Fibroblast of lung (primary cell): Measurements from ENCODE around the gene VPS35L. TPM values are rescaled to one million over a fixed set of nuclear protein-coding genes. Genes with fewer than 3 reads are reported as not detected.
"Not testable (repeated sequence)": the region's sequence is repeated elsewhere in the genome, so short reads cannot be mapped to it uniquely, and the experiment has no call there.

Experiments used
- DNase-seq, 2 donors: peaks; one replicate each; pipeline versions ENCODE4 v3.0.0 to v3.0.0-alpha.2; 2010; ENCODE audit warnings: low read depth in 2 of 2
- H2AFZ ChIP-seq: 2 replicates; pipeline ENCODE4 v1.5.1; 2012; ENCODE audit warnings: low read length, control low read depth, inconsistent platforms
- H3K27ac ChIP-seq: 2 replicates; pipeline ENCODE4 v1.5.1; 2011; ENCODE audit warnings: low read length, control low read depth; ENCODE audit not compliant: insufficient read depth
- H3K27me3 ChIP-seq: 2 replicates; pipeline ENCODE4 v1.5.1; 2011; ENCODE audit warnings: mild to moderate bottlenecking, low read length; ENCODE audit not compliant: control insufficient read depth, insufficient read depth
- H3K36me3 ChIP-seq: 2 replicates; pipeline ENCODE4 v1.5.1; 2011; ENCODE audit warnings: low read length; ENCODE audit not compliant: control insufficient read depth, insufficient read depth
- H3K4me1 ChIP-seq: 2 replicates; pipeline ENCODE4 v1.5.1; 2011; ENCODE audit warnings: low read length; ENCODE audit not compliant: control insufficient read depth, insufficient read depth; ENCODE audit errors: extremely low read depth
- H3K4me2 ChIP-seq: 2 replicates; pipeline ENCODE4 v1.5.1; 2011; ENCODE audit warnings: low read length, control low read depth; ENCODE audit not compliant: insufficient read depth; ENCODE audit errors: extremely low read depth
- H3K4me3 ChIP-seq, 4 experiments: fragments of 200-600 bp in 1 of 4; sonication (generic) in 1 of 4; replicated peaks in 1 of 4; 2 replicates each; pipeline ENCODE4 v1.5.1; 2011 to 2016; ENCODE audit warnings: low read length in 4 of 4, low read depth in 3 of 4, mild to moderate bottlenecking in 3 of 4, control low read depth in 2 of 4, inconsistent platforms in 1 of 4, mixed read lengths in 1 of 4; ENCODE audit not compliant: insufficient read depth in 1 of 4; ENCODE audit errors: control extremely low read depth in 1 of 4
- H3K79me2 ChIP-seq: 2 replicates; pipeline ENCODE4 v1.5.1; 2012; ENCODE audit warnings: mild to moderate bottlenecking, low read length, inconsistent platforms; ENCODE audit not compliant: control insufficient read depth, insufficient read depth
- H3K9ac ChIP-seq: 2 replicates; pipeline ENCODE4 v1.5.1; 2011; ENCODE audit warnings: mild to moderate bottlenecking, low read length, control low read depth; ENCODE audit not compliant: insufficient read depth
- H3K9me3 ChIP-seq: 2 replicates; pipeline ENCODE4 v1.5.1; 2012; ENCODE audit warnings: low read depth, low read length; ENCODE audit not compliant: control insufficient read depth, insufficient read depth
- H4K20me1 ChIP-seq: 2 replicates; pipeline ENCODE4 v1.5.1; 2011; ENCODE audit warnings: low read length; ENCODE audit not compliant: control insufficient read depth, insufficient read depth; ENCODE audit errors: extremely low read depth
- EZH2 ChIP-seq: IDR thresholded peaks from 2 replicates; pipeline ENCODE4 v1.5.1; 2012; ENCODE audit warnings: low read length, control low read depth, mild to moderate bottlenecking; ENCODE audit errors: missing control alignments
- polyA plus RNA-seq, 2 donors: library from polyadenylated mRNA; depleted of rRNA in 1 of 2; stranded (reverse) in 1 of 2; unstranded in 1 of 2; fragments of >200 nt; gene quantifications; 2 replicates each; pipeline ENCODE4 v1.2.1, GENCODE V29; 2011 to 2012; ENCODE audit warnings: missing spikeins in 1 of 2
- total RNA-seq: library from RNA; depleted of rRNA; stranded (reverse); fragments of >200 nt; gene quantifications from 2 replicates; pipeline ENCODE4 v1.2.1, GENCODE V29; 2014
- TF ChIP-seq, protein P1 (sequence below), 2 donors: IDR thresholded peaks in 1 of 2; conservative IDR thresholded peaks in 1 of 2; 1 replicate in 1 of 2; 2 replicates in 1 of 2; pipeline ENCODE4 v1.5.1; 2011 to 2012; ENCODE audit warnings: low read length in 2 of 2, control low read depth in 1 of 2, inconsistent platforms in 1 of 2, low read depth in 1 of 2, mild to moderate bottlenecking in 1 of 2

Gene VPS35L
- total and polyA plus RNA-seq, 2 donors (not counting 1 experiment from before 2014, with no cell fraction given) = 46.7 to 54.7 TPM

DNA sequence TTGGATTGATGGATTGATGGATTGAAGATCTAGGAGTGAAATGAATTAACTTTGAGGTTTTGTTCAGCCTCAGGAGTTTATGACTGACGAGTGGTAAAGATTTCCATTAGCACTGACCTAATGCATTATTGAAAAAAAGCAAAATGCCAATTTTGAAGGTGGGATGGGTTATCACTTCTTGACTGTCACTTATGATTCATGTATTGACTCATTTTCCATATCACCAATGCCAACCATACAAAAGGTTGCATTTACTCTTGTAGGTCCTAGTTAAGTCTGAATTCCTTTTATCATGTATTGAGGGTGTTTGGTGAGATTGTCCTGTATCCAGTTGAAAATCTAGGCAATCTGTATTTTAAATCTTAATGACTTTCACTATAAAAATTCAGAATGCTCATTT is 104.9 kb downstream of the VPS35L start:
- Histone ChIP-seq H3K9ac (no peak overlapping the region), H3K27ac (no peak overlapping the region), H3K27me3 (no peaks in the 10 kb centered on the region), H3K4me1 (no peaks in the 10 kb centered on the region), H3K79me2 (no peaks in the 10 kb centered on the region), H3K9me3 (no peaks in the 10 kb centered on the region), H3K4me2 (no peak overlapping the region), H3K4me3 (no peak overlapping the region), H2AFZ (no peak overlapping the region), H3K36me3 (peaks cover 1% of the 10 kb centered on the region), H4K20me1 (no peaks in the 10 kb centered on the region)
- DNase-seq = no peak
- TF ChIP-seq, protein P1, sequence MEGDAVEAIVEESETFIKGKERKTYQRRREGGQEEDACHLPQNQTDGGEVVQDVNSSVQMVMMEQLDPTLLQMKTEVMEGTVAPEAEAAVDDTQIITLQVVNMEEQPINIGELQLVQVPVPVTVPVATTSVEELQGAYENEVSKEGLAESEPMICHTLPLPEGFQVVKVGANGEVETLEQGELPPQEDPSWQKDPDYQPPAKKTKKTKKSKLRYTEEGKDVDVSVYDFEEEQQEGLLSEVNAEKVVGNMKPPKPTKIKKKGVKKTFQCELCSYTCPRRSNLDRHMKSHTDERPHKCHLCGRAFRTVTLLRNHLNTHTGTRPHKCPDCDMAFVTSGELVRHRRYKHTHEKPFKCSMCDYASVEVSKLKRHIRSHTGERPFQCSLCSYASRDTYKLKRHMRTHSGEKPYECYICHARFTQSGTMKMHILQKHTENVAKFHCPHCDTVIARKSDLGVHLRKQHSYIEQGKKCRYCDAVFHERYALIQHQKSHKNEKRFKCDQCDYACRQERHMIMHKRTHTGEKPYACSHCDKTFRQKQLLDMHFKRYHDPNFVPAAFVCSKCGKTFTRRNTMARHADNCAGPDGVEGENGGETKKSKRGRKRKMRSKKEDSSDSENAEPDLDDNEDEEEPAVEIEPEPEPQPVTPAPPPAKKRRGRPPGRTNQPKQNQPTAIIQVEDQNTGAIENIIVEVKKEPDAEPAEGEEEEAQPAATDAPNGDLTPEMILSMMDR (conservative IDR thresholded peaks at IDR 0.05 in 1 of 2, IDR thresholded peaks at IDR 0.05 in 1 of 2; ENCODE audit: low read depth in 1 of 2, low read length in 2 of 2) = no peak
- no peak for TF ChIP-seq EZH2

DNA sequence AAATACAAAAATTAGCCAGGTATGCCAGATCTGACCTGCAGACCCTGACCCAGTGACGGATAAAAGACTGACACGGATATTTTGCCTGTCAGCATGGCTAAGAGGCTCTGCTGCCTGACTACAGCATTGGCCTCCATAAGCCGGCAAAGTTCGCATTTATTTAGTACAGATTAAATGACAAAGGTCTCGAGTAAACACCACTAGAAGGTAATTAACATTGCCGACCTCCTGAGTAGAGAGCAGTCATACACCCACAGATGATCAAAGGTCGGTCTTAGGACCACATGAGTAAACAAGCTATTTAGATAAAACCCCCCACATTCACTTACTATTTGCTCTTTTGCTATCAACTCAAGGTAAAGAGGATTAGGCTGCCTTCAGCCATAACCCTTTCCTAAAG is 106.8 kb downstream of the VPS35L start:
- no peaks in the 10 kb centered on the region for H3K9me3 ChIP-seq
- no peaks in the 10 kb centered on the region for H3K79me2 ChIP-seq
- no peak overlapping the region for H3K27ac ChIP-seq
- DNase-seq = no peak
- no peak overlapping the region for H3K9ac ChIP-seq
- peaks cover 1% of the 10 kb centered on the region for H3K36me3 ChIP-seq
- no peaks in the 10 kb centered on the region for H3K4me1 ChIP-seq
- no peak overlapping the region for H2AFZ ChIP-seq
- no peaks in the 10 kb centered on the region for H3K27me3 ChIP-seq
- H4K20me1 ChIP-seq = no peaks in the 10 kb centered on the region
- no peak for TF ChIP-seq EZH2
- TF ChIP-seq, protein P1 (conservative IDR thresholded peaks at IDR 0.05 in 1 of 2, IDR thresholded peaks at IDR 0.05 in 1 of 2; ENCODE audit: low read depth in 1 of 2, low read length in 2 of 2) = no peak
- no peak overlapping the region for H3K4me2 ChIP-seq
- H3K4me3 ChIP-seq = no peak overlapping the region

DNA sequence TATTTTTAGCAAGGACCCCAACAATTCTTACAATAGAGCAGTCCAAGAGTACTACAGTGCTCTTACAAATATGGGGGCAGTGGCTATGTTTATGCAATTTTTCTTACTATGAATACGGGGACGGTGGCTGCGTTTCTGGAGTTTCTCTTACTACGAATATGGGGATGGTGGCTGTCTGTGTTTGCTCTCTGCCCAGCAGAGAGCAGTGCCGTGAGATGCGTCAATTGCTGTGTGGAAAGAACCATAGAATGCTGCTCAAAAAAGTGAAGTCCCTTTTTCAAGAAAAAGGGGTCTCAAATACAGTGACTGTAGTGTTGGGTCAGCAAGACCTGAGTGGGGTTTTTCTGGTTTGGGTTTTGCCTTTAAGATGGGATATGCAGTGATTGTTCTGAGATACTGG is 108.7 kb downstream of the VPS35L start:
- H3K9ac ChIP-seq = no peak overlapping the region
- DNase-seq = no peak
- H3K4me3 ChIP-seq = no peak overlapping the region
- no peak overlapping the region for H3K27ac ChIP-seq
- no peaks in the 10 kb centered on the region for H3K4me1 ChIP-seq
- no peaks in the 10 kb centered on the region for H3K36me3 ChIP-seq
- TF ChIP-seq EZH2 = no peak
- TF ChIP-seq, protein P1 (conservative IDR thresholded peaks at IDR 0.05 in 1 of 2, IDR thresholded peaks at IDR 0.05 in 1 of 2; ENCODE audit: low read depth in 1 of 2, low read length in 2 of 2) = no peak
- no peaks in the 10 kb centered on the region for H3K9me3 ChIP-seq
- no peaks in the 10 kb centered on the region for H3K79me2 ChIP-seq
- H3K27me3 ChIP-seq = no peaks in the 10 kb centered on the region
- no peak overlapping the region for H3K4me2 ChIP-seq
- no peak overlapping the region for H2AFZ ChIP-seq
- H4K20me1 ChIP-seq = no peaks in the 10 kb centered on the region

DNA sequence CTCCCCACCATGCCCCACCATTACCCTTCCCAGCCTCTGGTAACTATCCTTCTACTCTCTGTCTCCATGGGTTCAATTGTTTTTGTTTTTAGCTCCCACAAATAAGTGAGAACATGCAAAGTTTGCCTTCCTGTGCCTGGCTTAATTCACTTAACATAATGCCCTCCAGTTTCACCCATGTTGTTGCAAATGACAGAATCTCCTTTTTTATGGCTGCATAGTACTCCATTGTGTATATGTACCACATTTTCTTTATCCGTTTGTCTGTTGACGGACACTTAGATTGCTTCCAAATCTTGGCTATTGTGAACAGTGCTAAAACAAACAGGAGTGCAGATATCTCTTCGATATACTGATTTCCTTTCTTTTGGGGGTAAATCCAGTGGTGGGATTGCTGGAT is 109.8 kb downstream of the VPS35L start:
- not testable (repeated sequence) for H3K79me2 ChIP-seq, H3K4me3 ChIP-seq, H3K9me3 ChIP-seq, DNase-seq, H3K4me1 ChIP-seq, H3K36me3 ChIP-seq, H3K27me3 ChIP-seq, H3K9ac ChIP-seq, H4K20me1 ChIP-seq, H3K4me2 ChIP-seq, H3K27ac ChIP-seq, H2AFZ ChIP-seq
